GM12873 (cell line): ENCODE results near the gene LRCOL1.

ENCODE experiments used
- CTCF ChIP-seq: IDR thresholded peaks from 2 replicates; pipeline ENCODE4 v1.5.1; 2012; ENCODE audit warnings: low read depth, mild to moderate bottlenecking, moderate library complexity, low read length, control low read depth; ENCODE audit not compliant: insufficient read depth; ENCODE audit errors: missing control alignments

LRCOL1 gene

GRCh38 chr12:132582582-132583410 lies 27.6 kb downstream of the LRCOL1 start:
- no peak for TF ChIP-seq CTCF

GRCh38 chr12:132582058-132582420 lies 28.3 kb downstream of the LRCOL1 start:
- TF ChIP-seq CTCF: no peak

- TF ChIP-seq CTCF: no peak
These were observed 28.9 kb downstream of the LRCOL1 start for GRCh38 chr12:132581348-132582057.

- TF ChIP-seq CTCF: no peak
These were observed 29.6 kb downstream of the LRCOL1 start for GRCh38 chr12:132580701-132581292.

- no peak for TF ChIP-seq CTCF
These were observed 30.6 kb downstream of the LRCOL1 start for GRCh38 chr12:132579744-132580143.

GRCh38 chr12:132578826-132579225 lies 31.6 kb downstream of the LRCOL1 start:
- TF ChIP-seq CTCF: no peak

- no peak for TF ChIP-seq CTCF
These were observed 32.3 kb downstream of the LRCOL1 start for GRCh38 chr12:132578118-132578517.
